Keratinocyte (primary cell): ENCODE data around the gene CBLB. TPM values are rescaled to one million over a fixed set of nuclear protein-coding genes. Genes with fewer than 3 reads are reported as not detected.

Experiments
- DNase-seq: peaks from one replicate; pipeline ENCODE4 v3.0.0-alpha.2; 2011; ENCODE audit warnings: low read depth, missing footprints, low spot score
- FAIRE-seq: peaks from 2 replicates; lab custom pipeline; 2011; peaks lifted over from hg19 to GRCh38; lab: Jason Lieb, UNC
- H2AFZ ChIP-seq: 2 replicates; pipeline ENCODE4 v1.6.0; 2012; ENCODE audit warnings: low read length, control low read depth, inconsistent platforms; ENCODE audit not compliant: control insufficient read depth
- H3K27ac ChIP-seq: 2 replicates; pipeline ENCODE4 v1.5.1; 2011; ENCODE audit warnings: low read length; ENCODE audit not compliant: control insufficient read depth, insufficient read depth
- H3K27me3 ChIP-seq: 3 replicates; pipeline ENCODE4 v1.6.0; 2011; ENCODE audit warnings: low read length; ENCODE audit not compliant: control insufficient read depth, insufficient read depth; ENCODE audit errors: extremely low read depth
- H3K36me3 ChIP-seq, 2 experiments: 2 replicates in 1 of 2; 3 replicates in 1 of 2; pipeline ENCODE4 v1.5.1; 2011; ENCODE audit warnings: low read length in 2 of 2, mild to moderate bottlenecking in 1 of 2; ENCODE audit not compliant: control insufficient read depth in 2 of 2, insufficient read depth in 2 of 2; ENCODE audit errors: extremely low read depth in 1 of 2
- H3K4me1 ChIP-seq: 3 replicates; pipeline ENCODE4 v1.5.1; 2011; ENCODE audit warnings: low read length; ENCODE audit not compliant: control insufficient read depth, insufficient read depth; ENCODE audit errors: extremely low read depth
- H3K4me2 ChIP-seq: 3 replicates; pipeline ENCODE4 v1.6.0; 2011; ENCODE audit warnings: low read depth, low read length; ENCODE audit not compliant: control insufficient read depth, insufficient read depth; ENCODE audit errors: extremely low read depth
- H3K4me3 ChIP-seq, 3 experiments: fragments of 200-600 bp in 1 of 3; sonication (generic) in 1 of 3; 2 replicates in 2 of 3; 3 replicates in 1 of 3; pipeline ENCODE4 v1.5.1; 2011 to 2016; ENCODE audit warnings: low read length in 3 of 3, mild to moderate bottlenecking in 3 of 3, control low read depth in 2 of 3, inconsistent platforms in 1 of 3, low read depth in 1 of 3, mixed read lengths in 1 of 3, mixed run types in 1 of 3, moderate library complexity in 1 of 3; ENCODE audit not compliant: control insufficient read depth in 2 of 3, insufficient read depth in 2 of 3; ENCODE audit errors: extremely low read depth in 1 of 3
- H3K79me2 ChIP-seq: 2 replicates; pipeline ENCODE4 v1.6.0; 2012; ENCODE audit warnings: low read length; ENCODE audit not compliant: control insufficient read depth, insufficient read depth
- H3K9ac ChIP-seq: 3 replicates; pipeline ENCODE4 v1.6.0; 2011; ENCODE audit warnings: low read length; ENCODE audit not compliant: control insufficient read depth, insufficient read depth; ENCODE audit errors: extremely low read depth
- H3K9me1 ChIP-seq: 3 replicates; pipeline ENCODE4 v1.6.0; 2011; ENCODE audit warnings: low read length; ENCODE audit not compliant: control insufficient read depth, insufficient read depth; ENCODE audit errors: extremely low read depth
- H3K9me3 ChIP-seq: 2 replicates; pipeline ENCODE4 v1.5.1; 2012; ENCODE audit warnings: low read depth, low read length; ENCODE audit not compliant: control insufficient read depth
- H4K20me1 ChIP-seq: 3 replicates; pipeline ENCODE4 v1.6.0; 2011; ENCODE audit warnings: low read length; ENCODE audit not compliant: control insufficient read depth, insufficient read depth; ENCODE audit errors: extremely low read depth
- CTCF ChIP-seq, 3 experiments: IDR thresholded peaks in 1 of 3; conservative IDR thresholded peaks in 1 of 3; optimal IDR thresholded peaks in 1 of 3; 2 replicates in 2 of 3; 3 replicates in 1 of 3; pipeline versions ENCODE3 to v1.5.1; 2011; ENCODE audit warnings: low read length in 3 of 3, mild to moderate bottlenecking in 3 of 3, moderate library complexity in 2 of 3, control low read depth in 1 of 3, inconsistent platforms in 1 of 3; ENCODE audit not compliant: insufficient read depth in 2 of 3; ENCODE audit errors: extremely low read depth in 1 of 3
- EZH2 ChIP-seq: IDR thresholded peaks from one replicate; pipeline ENCODE4 v1.6.1; 2012; ENCODE audit warnings: inconsistent platforms, mild to moderate bottlenecking, low read length, moderate library complexity
- dilution Hi-C: fragments of 300-500 bp; cut with MboI; formaldehyde crosslinking; loops from one replicate; pipeline ENCODE4 v1.7.0; 2020; ENCODE audit warnings: low sequenced_read_pairs; ENCODE audit not compliant: extremely low pct_ligation_motif_present
- polyA plus RNA-seq, 5 experiments: library from polyadenylated mRNA; depleted of rRNA in 3 of 5; stranded (reverse) in 3 of 5; stranded (forward) in 1 of 5; unstranded in 1 of 5; fragments of >200 nt; gene quantifications; 1 replicate in 1 of 5; 2 replicates in 3 of 5; 3 replicates in 1 of 5; pipeline versions ENCODE4 v1.2.1 to v1.2.3, GENCODE V29; 2011 to 2012; ENCODE audit warnings: missing spikeins in 2 of 5, low read depth in 1 of 5, low replicate concordance in 1 of 5

Gene CBLB
- polyA plus RNA-seq, 1 donor (not counting 4 experiments of a cell fraction or from before 2014, with no cell fraction given) = 13.6 TPM

- Histone ChIP-seq H3K27ac (no peak overlapping the region), H3K4me3 (no peak overlapping the region), H2AFZ (no peak overlapping the region), H3K27me3 (no peaks in the 10 kb centered on the region), H3K36me3 (no peaks in the 10 kb centered on the region), H3K4me2 (no peak overlapping the region), H3K9me3 (no peaks in the 10 kb centered on the region), H3K79me2 (no peaks in the 10 kb centered on the region), H3K9ac (no peak overlapping the region), H3K4me1 (no peaks in the 10 kb centered on the region), H3K9me1 (no peaks in the 10 kb centered on the region), H4K20me1 (no peaks in the 10 kb centered on the region)
- DNase-seq (no peak), FAIRE-seq (no peak)
- dilution Hi-C loops = no loop called here
- TF ChIP-seq CTCF (optimal IDR thresholded peaks at IDR 0.05 in 1 of 3, IDR thresholded peaks at IDR 0.05 in 1 of 3, conservative IDR thresholded peaks at IDR 0.05 in 1 of 3; ENCODE audit: extremely low read depth in 1 of 3, insufficient read depth in 2 of 3, low read length in 3 of 3) = no peak
Measured at GRCh38 chr3:105906345-105906744, 37.5 kb upstream of the CBLB start.

GRCh38 chr3:105905328-105905727 is 36.5 kb upstream of the CBLB start:
- H3K9ac ChIP-seq = no peak overlapping the region
- dilution Hi-C loops = no loop called here
- H3K4me3 ChIP-seq = no peak overlapping the region
- H3K27ac ChIP-seq = no peak overlapping the region
- H3K9me1 ChIP-seq = no peaks in the 10 kb centered on the region
- H3K4me1 ChIP-seq = no peaks in the 10 kb centered on the region
- no peaks in the 10 kb centered on the region for H3K79me2 ChIP-seq
- FAIRE-seq (no peak), DNase-seq (no peak)
- H3K27me3 ChIP-seq = no peaks in the 10 kb centered on the region
- H3K36me3 ChIP-seq = no peaks in the 10 kb centered on the region
- no peak overlapping the region for H3K4me2 ChIP-seq
- H2AFZ ChIP-seq = no peak overlapping the region
- H3K9me3 ChIP-seq = no peaks in the 10 kb centered on the region
- TF ChIP-seq CTCF (optimal IDR thresholded peaks at IDR 0.05 in 1 of 3, IDR thresholded peaks at IDR 0.05 in 1 of 3, conservative IDR thresholded peaks at IDR 0.05 in 1 of 3; ENCODE audit: extremely low read depth in 1 of 3, insufficient read depth in 2 of 3, low read length in 3 of 3) = no peak
- no peak for TF ChIP-seq EZH2
- no peaks in the 10 kb centered on the region for H4K20me1 ChIP-seq
